ENCODE measurements around the gene ADD1.

The ADD1 gene

DNA sequence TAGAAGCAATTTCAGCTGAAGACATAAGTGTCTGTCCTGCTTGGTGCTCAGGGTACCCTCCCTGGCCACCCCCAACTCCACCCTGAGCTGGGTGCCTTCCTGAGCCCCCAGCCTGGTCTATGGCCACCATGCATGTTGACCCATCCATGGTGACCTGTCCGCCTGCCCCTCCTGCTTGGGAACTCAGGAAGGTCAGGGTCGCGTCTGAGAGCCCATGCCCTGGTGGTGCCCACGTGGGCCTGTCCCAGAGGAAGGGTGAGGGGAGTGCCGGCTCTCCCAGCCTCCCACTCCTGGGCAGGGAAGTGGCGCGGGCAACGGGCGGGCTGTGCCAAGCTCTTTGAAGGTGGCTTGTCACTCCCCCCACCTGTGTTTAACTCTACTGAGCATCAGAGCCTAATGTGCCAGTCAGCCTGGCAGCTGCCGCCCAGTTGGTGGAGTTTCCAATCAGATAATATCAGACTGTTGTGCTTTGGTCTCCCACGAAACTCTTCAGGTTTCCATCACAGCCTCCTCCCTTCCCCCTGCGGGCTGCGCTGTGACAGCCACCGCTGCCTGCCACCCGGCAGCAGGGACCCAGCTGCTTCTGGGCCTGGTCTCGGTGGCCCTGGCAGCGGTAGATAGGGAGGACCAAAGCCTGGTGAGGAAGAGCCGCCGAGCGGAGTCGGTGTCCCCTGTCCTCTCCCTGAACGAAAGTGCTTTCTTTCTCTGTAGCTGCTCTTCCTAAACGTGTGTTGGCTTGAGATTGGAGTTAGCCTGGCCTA is 45.9 kb upstream of the ADD1 start:
- TF ChIP-seq, protein P1, sequence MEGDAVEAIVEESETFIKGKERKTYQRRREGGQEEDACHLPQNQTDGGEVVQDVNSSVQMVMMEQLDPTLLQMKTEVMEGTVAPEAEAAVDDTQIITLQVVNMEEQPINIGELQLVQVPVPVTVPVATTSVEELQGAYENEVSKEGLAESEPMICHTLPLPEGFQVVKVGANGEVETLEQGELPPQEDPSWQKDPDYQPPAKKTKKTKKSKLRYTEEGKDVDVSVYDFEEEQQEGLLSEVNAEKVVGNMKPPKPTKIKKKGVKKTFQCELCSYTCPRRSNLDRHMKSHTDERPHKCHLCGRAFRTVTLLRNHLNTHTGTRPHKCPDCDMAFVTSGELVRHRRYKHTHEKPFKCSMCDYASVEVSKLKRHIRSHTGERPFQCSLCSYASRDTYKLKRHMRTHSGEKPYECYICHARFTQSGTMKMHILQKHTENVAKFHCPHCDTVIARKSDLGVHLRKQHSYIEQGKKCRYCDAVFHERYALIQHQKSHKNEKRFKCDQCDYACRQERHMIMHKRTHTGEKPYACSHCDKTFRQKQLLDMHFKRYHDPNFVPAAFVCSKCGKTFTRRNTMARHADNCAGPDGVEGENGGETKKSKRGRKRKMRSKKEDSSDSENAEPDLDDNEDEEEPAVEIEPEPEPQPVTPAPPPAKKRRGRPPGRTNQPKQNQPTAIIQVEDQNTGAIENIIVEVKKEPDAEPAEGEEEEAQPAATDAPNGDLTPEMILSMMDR (IDR thresholded peaks at IDR 0.05): no peak
- peak overlapping the region in 1 of 2 donors; percentile 85 for H3K27ac ChIP-seq
- H3K4me3 ChIP-seq: peak overlapping the region; percentile 10
- no peak for DNase-seq (ENCODE audit: low spot score)

DNA sequence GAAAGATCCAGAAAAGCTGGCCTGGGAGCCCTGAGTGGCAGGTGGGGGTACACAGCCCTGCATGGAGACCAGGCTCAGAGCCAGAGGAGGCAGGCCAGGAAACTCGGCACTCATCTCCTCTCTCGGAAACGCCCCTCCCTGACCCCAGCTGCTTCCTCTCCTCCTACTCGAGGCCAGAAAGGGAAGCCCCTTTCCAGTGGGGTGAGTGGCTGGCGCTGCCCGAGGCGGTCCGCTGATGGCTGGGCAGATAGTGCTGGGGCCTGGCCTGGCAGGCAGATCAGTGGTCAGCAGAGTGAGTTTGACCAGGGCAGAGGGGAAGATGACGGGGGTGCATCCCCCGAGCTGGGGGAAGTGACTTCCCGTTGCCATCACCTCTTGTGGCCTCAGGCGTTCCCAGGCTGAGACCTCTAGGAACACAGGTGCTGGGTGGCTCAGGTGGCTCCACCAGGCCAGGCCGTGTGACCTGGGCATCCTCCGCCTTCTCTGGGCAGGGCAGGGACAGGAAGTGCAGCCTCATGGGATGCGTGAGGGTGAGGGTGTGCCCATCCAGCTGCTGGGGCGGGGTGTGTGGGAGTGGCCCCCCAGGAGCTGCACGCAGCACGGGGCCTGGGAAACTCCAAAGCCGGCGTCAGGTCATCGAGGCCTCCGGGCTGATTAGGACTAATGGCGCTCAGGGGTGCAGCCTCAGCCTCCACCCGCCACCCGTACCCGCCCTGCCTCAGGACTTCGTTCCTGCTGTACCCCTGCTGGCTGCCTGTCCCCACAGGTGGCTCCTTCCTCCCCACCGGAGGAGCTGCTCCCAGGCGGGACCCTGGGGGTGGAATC is 45.0 kb upstream of the ADD1 start:
- peak; percentile 75 for DNase-seq (ENCODE audit: low spot score)
- Histone ChIP-seq H3K4me3 (peak overlapping the region; percentile 52), H3K27ac (peak overlapping the region; percentile 41 to 85)
- TF ChIP-seq, protein P1 (IDR thresholded peaks at IDR 0.05): no peak

DNA sequence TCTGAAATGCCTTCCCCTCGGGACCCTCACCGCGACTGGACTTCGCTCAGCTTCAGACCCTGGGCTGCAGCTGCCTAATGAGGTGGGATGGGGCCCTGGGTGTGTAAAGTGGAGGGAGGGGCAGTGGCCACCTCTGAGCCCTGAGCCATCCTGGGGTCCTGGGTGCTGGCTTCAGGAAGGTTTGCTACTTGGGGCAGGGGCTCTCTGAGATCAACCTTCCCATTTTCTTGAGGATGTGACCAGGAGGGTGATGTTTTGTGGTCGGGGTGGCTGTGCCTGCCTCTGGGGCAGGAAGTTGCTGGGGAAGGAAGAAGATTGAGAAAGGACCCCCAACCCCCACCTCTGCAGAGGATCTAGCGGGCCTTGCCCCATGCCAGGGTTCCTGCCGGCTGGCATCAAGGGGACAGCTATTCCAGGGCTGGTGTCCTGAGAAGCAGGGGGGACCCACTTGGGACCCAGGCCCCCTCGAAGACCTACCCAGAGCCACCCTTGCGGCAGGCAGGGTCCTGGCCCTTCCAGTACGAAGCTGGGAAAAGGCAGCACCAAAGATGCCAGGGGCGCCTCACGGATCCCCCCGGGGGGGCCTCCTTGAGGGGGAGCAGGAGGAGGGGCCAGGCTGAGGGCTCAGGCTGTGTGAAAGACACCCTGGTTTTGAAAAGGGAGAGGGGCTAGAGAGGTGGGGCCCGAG is 44.3 kb upstream of the ADD1 start:
- peak; percentile 75 for DNase-seq (ENCODE audit: low spot score)
- Histone ChIP-seq H3K4me3 (peak overlapping the region; percentile 52), H3K27ac (peak overlapping the region; percentile 41 to 85)
- TF ChIP-seq, protein P1 (IDR thresholded peaks at IDR 0.05): no peak

DNA sequence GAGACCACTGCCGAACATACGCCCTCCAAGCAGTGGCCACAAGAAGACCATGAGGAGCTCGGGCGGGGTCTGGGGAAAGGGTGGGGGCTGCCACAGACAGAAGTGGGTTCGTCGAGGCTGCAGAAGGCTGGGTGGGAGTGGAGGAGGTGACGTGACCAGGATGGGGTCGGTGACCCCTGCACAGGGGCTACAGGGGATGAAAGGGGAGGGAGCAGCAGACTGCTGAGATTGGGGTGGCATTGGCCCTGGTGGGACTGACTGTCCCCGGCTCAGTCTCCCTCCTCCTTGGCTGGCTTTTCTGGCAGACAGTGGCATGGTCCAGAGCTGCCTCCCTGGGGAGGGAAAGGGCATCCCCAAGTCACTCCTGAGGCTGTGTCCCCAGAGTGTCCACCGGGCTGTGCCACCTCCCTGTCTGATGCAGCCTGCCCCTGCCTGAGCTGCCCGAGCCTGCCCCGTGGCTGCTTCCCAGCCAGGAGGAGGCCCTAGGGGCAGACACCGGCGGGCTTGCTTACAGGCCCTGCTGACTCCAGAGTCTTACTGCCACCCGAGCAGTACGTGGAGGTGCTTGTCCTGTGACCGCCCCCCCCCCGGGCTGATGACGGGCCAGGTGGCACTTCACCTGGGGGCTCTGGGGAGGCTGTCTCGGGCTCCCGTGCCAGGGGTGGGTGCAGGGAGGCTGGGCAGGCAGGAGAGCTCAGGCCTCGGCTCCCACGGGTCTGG is 43.5 kb upstream of the ADD1 start:
- no peak for DNase-seq (ENCODE audit: low spot score)
- peak overlapping the region; percentile 52 for H3K4me3 ChIP-seq
- TF ChIP-seq, protein P1 (IDR thresholded peaks at IDR 0.05): no peak

DNA sequence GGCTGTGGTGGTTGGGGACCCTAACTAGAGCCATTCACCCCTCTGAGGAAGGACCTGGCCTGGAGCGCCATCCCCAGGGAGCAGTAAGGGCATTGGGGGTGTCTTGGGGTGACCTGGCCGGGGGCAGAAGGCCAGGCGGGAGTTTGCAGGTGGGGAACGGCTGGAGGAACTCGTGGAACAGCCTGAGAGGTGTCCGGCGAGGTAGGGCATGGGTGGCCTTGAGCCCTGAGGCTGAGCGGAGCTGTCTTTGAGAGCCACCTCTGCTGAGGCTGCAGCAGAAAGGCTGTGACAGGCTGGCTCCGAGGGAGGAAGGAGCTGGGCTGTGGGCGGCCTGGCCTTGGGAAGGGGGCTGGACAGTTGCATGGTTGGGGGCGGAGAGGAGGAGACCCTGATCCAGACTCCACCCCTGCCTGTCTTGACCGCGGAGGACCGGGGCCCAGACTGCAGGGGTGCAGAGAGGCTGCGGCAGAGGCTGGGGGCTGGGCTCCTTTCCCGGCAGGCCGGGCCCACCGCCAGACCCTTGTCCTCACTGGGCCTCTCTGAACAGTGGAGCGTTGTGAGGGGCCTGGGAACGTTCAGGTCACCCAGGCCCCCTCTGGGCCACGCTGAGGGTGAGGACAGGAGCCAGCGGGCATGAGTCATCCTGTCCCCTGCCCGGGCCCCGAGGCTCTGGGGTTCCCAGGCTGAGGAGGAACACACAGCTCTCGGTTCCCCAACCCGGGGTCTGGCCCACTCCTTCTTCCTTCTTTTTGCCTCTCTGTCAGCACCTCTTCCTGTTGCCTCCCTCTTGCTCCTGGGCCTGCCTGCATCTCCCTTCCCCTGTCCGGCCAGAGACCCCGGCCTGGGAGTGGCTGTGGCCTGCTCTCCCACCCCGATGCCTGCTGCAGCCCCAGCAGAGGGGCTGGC is 42.7 kb upstream of the ADD1 start:
- Histone ChIP-seq H3K4me3 (peak overlapping the region; percentile 52), H3K27ac (peak overlapping the region; percentile 41 to 85)
- TF ChIP-seq, protein P1 (IDR thresholded peaks at IDR 0.05): no peak
- no peak for DNase-seq (ENCODE audit: low spot score)

More for the DNA sequence above, 43.5 kb upstream of the ADD1 start:
- H3K27ac ChIP-seq: peak overlapping the region; percentile 41 to 85
